Neural cell (in vitro differentiated cells): ENCODE data around the gene ESCO1. TPM values are rescaled to one million over a fixed set of nuclear protein-coding genes. Genes with fewer than 3 reads are reported as not detected.

ENCODE experiments used
- H2AFZ ChIP-seq: fragments of 200-600, 300-800 bp; sonication (generic), shearing (Covaris generic); 2 replicates; pipeline ENCODE4 v1.6.0; 2014; ENCODE audit warnings: low read depth, mild to moderate bottlenecking, antibody characterized with exemption, low read length, moderate library complexity
- H3F3A ChIP-seq: fragments of 200-600 bp; shearing (Covaris generic); 2 replicates; pipeline ENCODE4 v1.6.1; 2016; ENCODE audit warnings: mild to moderate bottlenecking, moderate library complexity, mixed read lengths, antibody characterized with exemption, low read length; ENCODE audit not compliant: insufficient read depth, poor library complexity, severe bottlenecking
- H3K27ac ChIP-seq: fragments of 200-600, 300-800 bp; sonication (generic), shearing (Covaris generic); 2 replicates; pipeline ENCODE4 v1.5.1; 2014; ENCODE audit warnings: mild to moderate bottlenecking, low read length, moderate library complexity
- H3K27me3 ChIP-seq: fragments of 300-800, 200-600 bp; sonication (generic), shearing (Covaris generic); 2 replicates; pipeline ENCODE4 v1.6.0; 2014; ENCODE audit warnings: mild to moderate bottlenecking, low read depth, low read length, moderate library complexity; ENCODE audit not compliant: insufficient read depth
- H3K36me3 ChIP-seq: fragments of 300-800, 200-600 bp; sonication (generic), shearing (Covaris generic); 2 replicates; pipeline ENCODE4 v1.5.1; 2014; ENCODE audit warnings: mild to moderate bottlenecking, antibody characterized with exemption, low read length, moderate library complexity; ENCODE audit not compliant: insufficient read depth
- H3K4me2 ChIP-seq: fragments of 300-800, 200-600 bp; sonication (generic), shearing (Covaris generic); 2 replicates; pipeline ENCODE4 v1.6.0; 2014; ENCODE audit warnings: mild to moderate bottlenecking, low read length
- H3K4me3 ChIP-seq: fragments of 300-800, 200-600 bp; sonication (generic), shearing (Covaris generic); 2 replicates; pipeline ENCODE4 v1.5.1; 2014; ENCODE audit warnings: mild to moderate bottlenecking, low read length, moderate library complexity
- H3K79me2 ChIP-seq: fragments of 200-600 bp; shearing (Covaris generic); replicated peaks from 2 replicates; pipeline ENCODE4 v1.6.0; 2014; ENCODE audit warnings: mild to moderate bottlenecking, low read length, moderate library complexity; ENCODE audit not compliant: insufficient read depth
- H3K9ac ChIP-seq: fragments of 300-800, 200-600 bp; sonication (generic), shearing (Covaris generic); 2 replicates; pipeline ENCODE4 v1.6.1; 2016; ENCODE audit warnings: mild to moderate bottlenecking, low read length, mixed read lengths
- H3K9me2 ChIP-seq: fragments of 200-600 bp; shearing (Covaris generic); 2 replicates; pipeline ENCODE4 v1.6.1; 2016; ENCODE audit warnings: mild to moderate bottlenecking, low read length, mixed read lengths; ENCODE audit not compliant: insufficient read depth
- H3K9me3 ChIP-seq: fragments of 200-600, 300-800 bp; sonication (generic), shearing (Covaris generic); 2 replicates; pipeline ENCODE4 v1.6.1; 2016; ENCODE audit warnings: mild to moderate bottlenecking, mixed run types, low read length, moderate library complexity, mixed read lengths
- H4K20me1 ChIP-seq: fragments of 200-600 bp; shearing (Covaris generic); 2 replicates; pipeline ENCODE4 v1.6.1; 2016; ENCODE audit warnings: mild to moderate bottlenecking, mixed run types; ENCODE audit not compliant: insufficient read depth
- EP300 ChIP-seq: fragments of 450-650 bp; conservative IDR thresholded peaks from 2 replicates; pipeline ENCODE4 v1.6.1; 2014; ENCODE audit warnings: antibody characterized with exemption, mild to moderate bottlenecking, moderate library complexity; ENCODE audit not compliant: poor library complexity, severe bottlenecking
- EZH2 ChIP-seq: fragments of 200-600, 300-800 bp; shearing (Covaris generic), sonication (generic); IDR thresholded peaks from 2 replicates; pipeline ENCODE4 v1.6.1; 2014; ENCODE audit warnings: antibody characterized with exemption, low read length, borderline replicate concordance, mild to moderate bottlenecking; ENCODE audit not compliant: insufficient read depth, poor library complexity, severe bottlenecking
- MXI1 ChIP-seq: fragments of 450-650 bp; conservative IDR thresholded peaks from 2 replicates; pipeline ENCODE4 v1.6.1; 2014; ENCODE audit warnings: antibody characterized with exemption, mild to moderate bottlenecking; ENCODE audit not compliant: poor library complexity, severe bottlenecking
- POLR2AphosphoS5 ChIP-seq: IDR thresholded peaks from 2 replicates; pipeline ENCODE4 v1.6.1; 2012
- RAD21 ChIP-seq: fragments of 450-650 bp; conservative IDR thresholded peaks from 2 replicates; pipeline ENCODE4 v1.6.1; 2014; ENCODE audit warnings: antibody characterized with exemption, mild to moderate bottlenecking, moderate library complexity
- SMC3 ChIP-seq: fragments of 450-650 bp; conservative IDR thresholded peaks from 2 replicates; pipeline ENCODE4 v1.6.1; 2014; ENCODE audit warnings: antibody characterized with exemption, mild to moderate bottlenecking, moderate library complexity; ENCODE audit not compliant: poor library complexity
- TAF1 ChIP-seq: IDR thresholded peaks from 2 replicates; pipeline ENCODE4 v1.6.1; 2012; ENCODE audit warnings: low read depth
- polyA plus RNA-seq: library from polyadenylated mRNA; depleted of rRNA; stranded (reverse); fragments of >200 nt; gene quantifications from 2 replicates; pipeline ENCODE4 v1.2.3, GENCODE V29; 2014
- TF ChIP-seq, protein P1 (sequence below): IDR thresholded peaks from 2 replicates; pipeline ENCODE4 v1.6.1; 2012; ENCODE audit warnings: borderline replicate concordance
- TF ChIP-seq, protein P2 (sequence below): fragments of 450-650 bp; IDR thresholded peaks from 2 replicates; pipeline ENCODE4 v1.5.1; 2014; ENCODE audit warnings: antibody characterized with exemption, mild to moderate bottlenecking, moderate library complexity; ENCODE audit not compliant: poor library complexity, severe bottlenecking

The ESCO1 gene
- polyA plus RNA-seq, 1 donor from 2014 or later = 26.4 TPM

DNA sequence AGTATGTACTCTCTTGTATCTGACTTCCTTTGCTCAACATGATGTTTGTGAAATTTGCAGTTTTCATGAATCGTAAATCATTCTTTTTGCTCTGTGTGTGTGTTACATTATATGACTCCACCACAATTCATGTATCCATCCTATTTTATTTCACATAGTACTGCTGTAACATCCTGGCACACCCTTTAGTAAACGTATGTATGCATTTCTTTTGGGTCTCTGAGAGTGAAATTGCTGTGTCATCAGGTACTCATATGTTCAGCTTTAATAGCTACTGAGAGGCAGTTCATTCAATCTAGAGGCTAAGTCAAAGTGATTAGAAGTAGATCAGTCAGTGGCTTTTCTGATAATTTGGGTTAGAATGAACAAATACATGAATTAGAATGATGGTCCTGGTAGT lies 118.8 kb downstream of the ESCO1 start:
- Histone ChIP-seq H4K20me1 (no peaks in the 10 kb centered on the region), H3K9ac (no peak overlapping the region), H3K4me3 (no peak overlapping the region), H2AFZ (no peak overlapping the region), H3K9me3 (no peaks in the 10 kb centered on the region), H3K4me2 (no peak overlapping the region), H3K9me2 (no peaks in the 10 kb centered on the region), H3F3A (no peaks in the 10 kb centered on the region), H3K27ac (no peak overlapping the region), H3K27me3 (no peaks in the 10 kb centered on the region), H3K79me2 (no peaks in the 10 kb centered on the region), H3K36me3 (no peaks in the 10 kb centered on the region)
- TF ChIP-seq EZH2 = no peak
- TF ChIP-seq, protein P1, sequence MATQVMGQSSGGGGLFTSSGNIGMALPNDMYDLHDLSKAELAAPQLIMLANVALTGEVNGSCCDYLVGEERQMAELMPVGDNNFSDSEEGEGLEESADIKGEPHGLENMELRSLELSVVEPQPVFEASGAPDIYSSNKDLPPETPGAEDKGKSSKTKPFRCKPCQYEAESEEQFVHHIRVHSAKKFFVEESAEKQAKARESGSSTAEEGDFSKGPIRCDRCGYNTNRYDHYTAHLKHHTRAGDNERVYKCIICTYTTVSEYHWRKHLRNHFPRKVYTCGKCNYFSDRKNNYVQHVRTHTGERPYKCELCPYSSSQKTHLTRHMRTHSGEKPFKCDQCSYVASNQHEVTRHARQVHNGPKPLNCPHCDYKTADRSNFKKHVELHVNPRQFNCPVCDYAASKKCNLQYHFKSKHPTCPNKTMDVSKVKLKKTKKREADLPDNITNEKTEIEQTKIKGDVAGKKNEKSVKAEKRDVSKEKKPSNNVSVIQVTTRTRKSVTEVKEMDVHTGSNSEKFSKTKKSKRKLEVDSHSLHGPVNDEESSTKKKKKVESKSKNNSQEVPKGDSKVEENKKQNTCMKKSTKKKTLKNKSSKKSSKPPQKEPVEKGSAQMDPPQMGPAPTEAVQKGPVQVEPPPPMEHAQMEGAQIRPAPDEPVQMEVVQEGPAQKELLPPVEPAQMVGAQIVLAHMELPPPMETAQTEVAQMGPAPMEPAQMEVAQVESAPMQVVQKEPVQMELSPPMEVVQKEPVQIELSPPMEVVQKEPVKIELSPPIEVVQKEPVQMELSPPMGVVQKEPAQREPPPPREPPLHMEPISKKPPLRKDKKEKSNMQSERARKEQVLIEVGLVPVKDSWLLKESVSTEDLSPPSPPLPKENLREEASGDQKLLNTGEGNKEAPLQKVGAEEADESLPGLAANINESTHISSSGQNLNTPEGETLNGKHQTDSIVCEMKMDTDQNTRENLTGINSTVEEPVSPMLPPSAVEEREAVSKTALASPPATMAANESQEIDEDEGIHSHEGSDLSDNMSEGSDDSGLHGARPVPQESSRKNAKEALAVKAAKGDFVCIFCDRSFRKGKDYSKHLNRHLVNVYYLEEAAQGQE = no peak
- TF ChIP-seq POLR2AphosphoS5 = no peak
- no peak for TF ChIP-seq SMC3
- no peak for TF ChIP-seq TAF1
- TF ChIP-seq MXI1 = no peak
- TF ChIP-seq, protein P2, sequence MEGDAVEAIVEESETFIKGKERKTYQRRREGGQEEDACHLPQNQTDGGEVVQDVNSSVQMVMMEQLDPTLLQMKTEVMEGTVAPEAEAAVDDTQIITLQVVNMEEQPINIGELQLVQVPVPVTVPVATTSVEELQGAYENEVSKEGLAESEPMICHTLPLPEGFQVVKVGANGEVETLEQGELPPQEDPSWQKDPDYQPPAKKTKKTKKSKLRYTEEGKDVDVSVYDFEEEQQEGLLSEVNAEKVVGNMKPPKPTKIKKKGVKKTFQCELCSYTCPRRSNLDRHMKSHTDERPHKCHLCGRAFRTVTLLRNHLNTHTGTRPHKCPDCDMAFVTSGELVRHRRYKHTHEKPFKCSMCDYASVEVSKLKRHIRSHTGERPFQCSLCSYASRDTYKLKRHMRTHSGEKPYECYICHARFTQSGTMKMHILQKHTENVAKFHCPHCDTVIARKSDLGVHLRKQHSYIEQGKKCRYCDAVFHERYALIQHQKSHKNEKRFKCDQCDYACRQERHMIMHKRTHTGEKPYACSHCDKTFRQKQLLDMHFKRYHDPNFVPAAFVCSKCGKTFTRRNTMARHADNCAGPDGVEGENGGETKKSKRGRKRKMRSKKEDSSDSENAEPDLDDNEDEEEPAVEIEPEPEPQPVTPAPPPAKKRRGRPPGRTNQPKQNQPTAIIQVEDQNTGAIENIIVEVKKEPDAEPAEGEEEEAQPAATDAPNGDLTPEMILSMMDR = no peak
- TF ChIP-seq RAD21 = no peak

DNA sequence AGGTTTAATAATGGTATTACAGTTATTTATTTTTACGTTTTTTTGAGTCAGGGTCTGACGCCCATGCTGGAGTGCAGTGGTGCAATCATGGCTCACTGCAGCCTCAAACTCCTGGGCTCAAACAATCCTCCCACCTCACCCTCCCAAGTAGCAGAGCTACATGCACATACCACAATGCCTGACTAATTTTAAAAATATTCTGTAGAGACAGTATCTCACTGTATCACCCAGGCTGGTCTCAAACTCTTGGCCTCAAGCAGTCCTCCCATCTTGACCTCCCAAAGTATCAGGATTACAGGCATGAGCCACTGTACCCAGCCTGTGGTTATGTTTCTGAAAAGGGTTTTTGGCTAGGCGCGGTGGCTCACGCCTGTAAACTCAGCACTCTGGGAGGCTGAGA lies 120.8 kb downstream of the ESCO1 start:
- H4K20me1 ChIP-seq = no peaks in the 10 kb centered on the region
- H3K36me3 ChIP-seq = no peaks in the 10 kb centered on the region
- TF ChIP-seq MXI1 (no peak), POLR2AphosphoS5 (no peak), SMC3 (no peak), EZH2 (no peak), EP300 (no peak), TAF1 (no peak)
- no peaks in the 10 kb centered on the region for H3K27me3 ChIP-seq
- H3K27ac ChIP-seq = no peak overlapping the region
- H3K4me2 ChIP-seq = no peak overlapping the region
- H3K4me3 ChIP-seq = no peak overlapping the region
- H3K9me2 ChIP-seq = no peaks in the 10 kb centered on the region
- H3K9ac ChIP-seq = no peak overlapping the region
- H3F3A ChIP-seq = no peaks in the 10 kb centered on the region
- H2AFZ ChIP-seq = no peak overlapping the region
- no peaks in the 10 kb centered on the region for H3K79me2 ChIP-seq
- no peaks in the 10 kb centered on the region for H3K9me3 ChIP-seq

Other genes starting within 250 kb of the ESCO1 start
- gene SNRPD1, start 11.6 kb upstream of the ESCO1 start, polyA plus RNA-seq = 51.1 and 68.2 TPM in 2 replicates
- 7.9 and 9.6 TPM in 2 replicates for gene ABHD3, start 104.1 kb upstream of the ESCO1 start, polyA plus RNA-seq
- gene MIB1, start 140.1 kb upstream of the ESCO1 start, polyA plus RNA-seq = 61.9 and 68.3 TPM in 2 replicates